GM18519 (cell line): ENCODE measurements around the gene MACROD2.
A peak's percentile ranks its signal among the peaks of the same experiment; 100 is the strongest.

Experiments
- ATAC-seq: cut with Tn5 transposase; IDR thresholded peaks from one replicate; pipeline ENCODE4 v1.9.1; 2021; ENCODE audit warnings: mild to moderate bottlenecking, moderate library complexity; ENCODE audit not compliant: unreplicated experiment, low FRiP score

Gene MACROD2

GRCh38 chr20:16058268-16058667 lies 2063.0 kb downstream of the MACROD2 start:
- ATAC-seq, result no peak

GRCh38 chr20:16059841-16060240 lies 2064.5 kb downstream of the MACROD2 start:
- ATAC-seq, result no peak

- no peak for ATAC-seq
Observed at GRCh38 chr20:16061351-16061750, 2066.0 kb downstream of the MACROD2 start.

GRCh38 chr20:16062661-16063581 lies 2067.6 kb downstream of the MACROD2 start:
- no peak for ATAC-seq

GRCh38 chr20:16063881-16064280 lies 2068.6 kb downstream of the MACROD2 start:
- ATAC-seq, result no peak

GRCh38 chr20:16064989-16065707 lies 2069.8 kb downstream of the MACROD2 start:
- ATAC-seq, result no peak

- ATAC-seq, result no peak
Observed at GRCh38 chr20:16066571-16066970, 2071.3 kb downstream of the MACROD2 start.

- ATAC-seq, result peak; percentile 89
Observed at GRCh38 chr20:16069389-16070010, 2074.2 kb downstream of the MACROD2 start.

GRCh38 chr20:16072220-16072619 lies 2076.9 kb downstream of the MACROD2 start:
- ATAC-seq, result no peak

GRCh38 chr20:16078172-16078898 lies 2083.0 kb downstream of the MACROD2 start:
- ATAC-seq, result no peak

GRCh38 chr20:16081421-16081820 lies 2086.1 kb downstream of the MACROD2 start:
- ATAC-seq, result no peak

GRCh38 chr20:16082051-16082550 lies 2086.8 kb downstream of the MACROD2 start:
- ATAC-seq, result no peak

- ATAC-seq, result no peak
Observed at GRCh38 chr20:16083639-16084280, 2088.4 kb downstream of the MACROD2 start.

- ATAC-seq, result no peak
Observed at GRCh38 chr20:16095226-16095625, 2099.9 kb downstream of the MACROD2 start.

- ATAC-seq, result no peak
Observed at GRCh38 chr20:16096756-16097326, 2101.5 kb downstream of the MACROD2 start.

GRCh38 chr20:16097788-16098187 lies 2102.5 kb downstream of the MACROD2 start:
- ATAC-seq, result no peak

- ATAC-seq, result no peak
Observed at GRCh38 chr20:16098890-16099639, 2103.7 kb downstream of the MACROD2 start.

- ATAC-seq, result no peak
Observed at GRCh38 chr20:16100111-16100510, 2104.8 kb downstream of the MACROD2 start.

GRCh38 chr20:16100767-16101166 lies 2105.5 kb downstream of the MACROD2 start:
- no peak for ATAC-seq
